ENCODE data around the gene BICDL2. TPM values are rescaled to one million over a fixed set of nuclear protein-coding genes. Genes with fewer than 3 reads are reported as not detected.

Gene BICDL2
- total and polyA plus RNA-seq, 9 of the 15 experiments (the other 6 are each of a cell fraction or from before 2014, with no cell fraction given) = 0.09 to 0.28 (median 0.09) TPM; not detected in 6

- no peak for TF ChIP-seq MGA (IDR thresholded peaks at IDR 0.05)
- no peak for TF ChIP-seq BACH1 (tag; IDR thresholded peaks at IDR 0.05)
- peak; percentile 31 to 45; a peak in 2 of 4 replicates for TF ChIP-seq SIN3A (IDR thresholded peaks at IDR 0.05; ENCODE audit: borderline replicate concordance in 2 of 2, control insufficient read depth in 1 of 2, low read depth in 2 of 2, low read length in 2 of 2)
- TF ChIP-seq CAMTA2 (CRISPR knock-in tag; conservative IDR thresholded peaks at IDR 0.05) = no peak
- no peak for TF ChIP-seq NFRKB (IDR thresholded peaks at IDR 0.05; ENCODE audit: low read depth)
- no peak for TF ChIP-seq ZNF12 (CRISPR knock-in tag; IDR thresholded peaks at IDR 0.05)
- TF ChIP-seq ZNF133 (CRISPR knock-in tag; IDR thresholded peaks at IDR 0.05) = no peak
- TF ChIP-seq SAFB2 (IDR thresholded peaks at IDR 0.05; ENCODE audit: borderline replicate concordance, low read depth, low read length, severe bottlenecking) = no peak
- no peak for TF ChIP-seq TAF15 (IDR thresholded peaks at IDR 0.05; ENCODE audit: low read depth, low read length)
- no peak for TF ChIP-seq ZNF354B (CRISPR knock-in tag; IDR thresholded peaks at IDR 0.05)
- TF ChIP-seq KLF16 (IDR thresholded peaks at IDR 0.05) = 0 out of 2 replicates have a peak, but pooled peaks have one; percentile 14
- TF ChIP-seq E2F6 (IDR thresholded peaks at IDR 0.05; ENCODE audit: borderline replicate concordance in 1 of 2, extremely low read depth in 1 of 2, insufficient read depth in 1 of 2, insufficient read length in 1 of 2, low read depth in 1 of 2, low read length in 1 of 2, poor library complexity in 1 of 2, severe bottlenecking in 1 of 2) = peak in 1 of 2 experiments; percentile 61
- TF ChIP-seq PHTF2 (CRISPR knock-in tag; IDR thresholded peaks at IDR 0.05) = no peak
- TF ChIP-seq POU5F1 (IDR thresholded peaks at IDR 0.05; ENCODE audit: borderline replicate concordance, low read depth, low read length, partially characterized antibody) = no peak
Measured at GRCh38 chr16:3059041-3059722, 22.4 kb upstream of the BICDL2 start (continued).

Measured in K562 (cell line).